IMR-90 (cell line): Measurements from ENCODE around the gene HENMT1. TPM values are rescaled to one million over a fixed set of nuclear protein-coding genes. Genes with fewer than 3 reads are reported as not detected.

Experiments
- ATAC-seq: fragments of 200-7000 bp; cut with Tn5 transposase; 2 replicates; pipeline ENCODE4 v1.9.1; 2020; ENCODE audit warnings: low read depth, mild to moderate bottlenecking, moderate library complexity
- BruUV-seq: library from RNA; stranded (reverse); fragments of 400-500 nt; replicated peaks from 2 replicates; lab custom pipeline; 2021; lab: Mats Ljungman, UMichigan
- CTCF ChIA-PET: fragments of 300-600 bp; formaldehyde crosslinking; extraction: SDS; loops from one replicate; lab custom pipeline; 2021; ENCODE audit warnings: antibody characterized with exemption; lab: Yijun Ruan, JAX
- POLR2A ChIA-PET: fragments of 300-600 bp; sonication (Branson Sonifier 250); formaldehyde crosslinking; loops from one replicate; lab custom pipeline; 2022; ENCODE audit warnings: antibody characterized with exemption; ENCODE audit not compliant: unreplicated experiment; lab: Charles Lee
- DNase-seq: peaks from one replicate; pipeline ENCODE4 v3.0.0; 2013
- H2AFZ ChIP-seq: replicated peaks from 2 replicates; pipeline ENCODE3; 2013; ENCODE audit warnings: low read length, mild to moderate bottlenecking; ENCODE audit not compliant: poor library complexity
- H2AK5ac ChIP-seq: 2 replicates; pipeline ENCODE4 v1.6.1; 2013; ENCODE audit warnings: low read depth, low read length, inconsistent platforms
- H2AK9ac ChIP-seq: replicated peaks from 2 replicates; pipeline ENCODE3; 2013; ENCODE audit warnings: mild to moderate bottlenecking, low read depth, low read length, moderate library complexity; ENCODE audit not compliant: poor library complexity
- H2BK120ac ChIP-seq: 2 replicates; pipeline ENCODE4 v1.6.1; 2013; ENCODE audit warnings: low read depth, low read length, inconsistent platforms
- H2BK15ac ChIP-seq: 3 replicates; pipeline ENCODE4 v1.6.1; 2013; ENCODE audit warnings: low read depth, low read length, inconsistent platforms
- H2BK20ac ChIP-seq: 2 replicates; pipeline ENCODE4 v1.6.1; 2013; ENCODE audit warnings: low read depth, mild to moderate bottlenecking, inconsistent platforms, low read length, moderate library complexity
- H2BK5ac ChIP-seq: 2 replicates; pipeline ENCODE4 v1.6.1; 2013; ENCODE audit warnings: mild to moderate bottlenecking, low read depth, low read length, inconsistent platforms; ENCODE audit not compliant: poor library complexity, severe bottlenecking
- H3K14ac ChIP-seq: replicated peaks from 2 replicates; pipeline ENCODE4 v1.6.1; 2013; ENCODE audit warnings: low read depth, low read length, inconsistent platforms
- H3K18ac ChIP-seq: 2 replicates; pipeline ENCODE4 v1.6.1; 2013; ENCODE audit warnings: low read depth, low read length, control low read depth
- H3K23ac ChIP-seq: 2 replicates; pipeline ENCODE4 v1.6.1; 2013; ENCODE audit warnings: low read depth, low read length, inconsistent platforms
- H3K27ac ChIP-seq: 2 replicates; pipeline ENCODE4 v1.5.1; 2013; ENCODE audit warnings: mild to moderate bottlenecking, control low read depth, low read length; ENCODE audit not compliant: insufficient read depth
- H3K27me3 ChIP-seq: 2 replicates; pipeline ENCODE4 v1.6.1; 2013; ENCODE audit warnings: low read length; ENCODE audit not compliant: control insufficient read depth, insufficient read depth
- H3K36me3 ChIP-seq: 2 replicates; pipeline ENCODE4 v1.6.1; 2013; ENCODE audit warnings: low read length, mixed read lengths; ENCODE audit not compliant: control insufficient read depth, insufficient read depth
- H3K4ac ChIP-seq: 2 replicates; pipeline ENCODE4 v1.6.1; 2013; ENCODE audit warnings: low read depth, low read length, inconsistent platforms
- H3K4me1 ChIP-seq: 2 replicates; pipeline ENCODE4 v1.6.1; 2013; ENCODE audit warnings: low read length, mixed read lengths; ENCODE audit not compliant: control insufficient read depth, insufficient read depth
- H3K4me2 ChIP-seq: 2 replicates; pipeline ENCODE4 v1.6.1; 2013; ENCODE audit warnings: low read depth, mild to moderate bottlenecking, control low read depth, low read length, moderate library complexity
- H3K4me3 ChIP-seq: 2 replicates; pipeline ENCODE4 v1.5.1; 2013; ENCODE audit warnings: low read depth, mild to moderate bottlenecking, control low read depth, low read length, moderate library complexity; ENCODE audit not compliant: insufficient read depth
- H3K56ac ChIP-seq: 2 replicates; pipeline ENCODE4 v1.6.1; 2013; ENCODE audit warnings: low read length, inconsistent platforms; ENCODE audit not compliant: insufficient read depth; ENCODE audit errors: extremely low read depth
- H3K79me1 ChIP-seq, 2 experiments: 2 replicates each; pipeline ENCODE4 v1.6.1; 2013; ENCODE audit warnings: low read length in 2 of 2, inconsistent platforms in 1 of 2, low read depth in 1 of 2
- H3K9ac ChIP-seq: 2 replicates; pipeline ENCODE4 v1.6.1; 2013; ENCODE audit warnings: low read depth, low read length, control low read depth
- H3K9me1 ChIP-seq: 2 replicates; pipeline ENCODE4 v1.6.1; 2013; ENCODE audit warnings: low read length, inconsistent platforms; ENCODE audit not compliant: insufficient read depth
- H3K9me3 ChIP-seq: 2 replicates; pipeline ENCODE4 v1.6.1; 2013; ENCODE audit warnings: low read length; ENCODE audit not compliant: control insufficient read depth, insufficient read depth
- H4K20me1 ChIP-seq: 2 replicates; pipeline ENCODE4 v1.6.1; 2013; ENCODE audit warnings: low read length, inconsistent platforms; ENCODE audit not compliant: insufficient read depth
- H4K5ac ChIP-seq: 2 replicates; pipeline ENCODE4 v1.6.1; 2013; ENCODE audit warnings: mild to moderate bottlenecking, low read depth, low read length, control low read depth
- H4K8ac ChIP-seq, 2 experiments: 2 replicates each; pipeline ENCODE4 v1.6.1; 2013; ENCODE audit warnings: low read depth in 2 of 2, low read length in 2 of 2, control low read depth in 1 of 2, inconsistent platforms in 1 of 2
- H4K91ac ChIP-seq: 2 replicates; pipeline ENCODE4 v1.6.1; 2013; ENCODE audit warnings: low read depth, low read length, inconsistent platforms; ENCODE audit not compliant: insufficient read depth
- RAD21 ChIP-seq: IDR thresholded peaks from 2 replicates; pipeline ENCODE4 v1.6.1; 2012; ENCODE audit warnings: low read length, improper control_type of control experiment
- WGBS, 2 experiments: methylation state at CpG; one replicate each; pipeline versions ENCODE4 v1.1.5 to v1.1.7; 2013; ENCODE audit warnings: missing lambda C conversion rate in 2 of 2; ENCODE audit not compliant: insufficient read length in 1 of 2; ENCODE audit errors: extremely low coverage in 2 of 2; 5-methylcytosine and 5-hydroxymethylcytosine counted together
- dilution Hi-C: fragments of 300-500 bp; cut with HindIII; formaldehyde crosslinking; loops from one replicate; pipeline ENCODE4 v1.14.3; 2018; ENCODE audit warnings: low sequenced_read_pairs; ENCODE audit not compliant: unreplicated experiment
- in situ Hi-C: fragments of 300-500 bp; cut with MboI; formaldehyde crosslinking; loops from 3 replicates; pipeline ENCODE4 v1.14.3; 2019; ENCODE audit warnings: low sequenced_read_pairs, inconsistent platforms, mixed read lengths
- intact Hi-C: fragments of 100-400 bp; cut with micrococcal nuclease; formaldehyde crosslinking; loops from 2 replicates; pipeline ENCODE4 v1.10.0; 2022
- polyA plus RNA-seq, 3 experiments: library from polyadenylated mRNA; depleted of rRNA; stranded (reverse); fragments of >200 nt; gene quantifications; 2 replicates each; pipeline ENCODE4 v1.2.3, GENCODE V29; 2012; ENCODE audit warnings: low replicate concordance in 1 of 3
- total RNA-seq: library from RNA; depleted of rRNA; stranded (reverse); fragments of >200 nt; gene quantifications from 2 replicates; pipeline ENCODE4 v1.2.3, GENCODE V29; 2012
- TF ChIP-seq, protein P1 (sequence below): conservative IDR thresholded peaks from 2 replicates; pipeline ENCODE4 v1.5.1; 2012; ENCODE audit warnings: mild to moderate bottlenecking, low read depth, low read length, improper control_type of control experiment

HENMT1 gene
- total and polyA plus RNA-seq, 2 of the 4 experiments (the other 2 are of a cell fraction): 0.54 to 0.67 TPM

GRCh38 chr1:108664481-108664880, 3.6 kb upstream of the HENMT1 start:
- no peak overlapping the region for H3K56ac ChIP-seq
- no peak overlapping the region for H3K4me3 ChIP-seq
- no peak overlapping the region for H3K4ac ChIP-seq
- dilution Hi-C loops: no loop called here
- H2AFZ ChIP-seq: peak overlapping the region; percentile 36
- H3K9ac ChIP-seq: no peak overlapping the region
- BruUV-seq: no TSS peak
- no peak overlapping the region for H3K23ac ChIP-seq
- no peak overlapping the region for H2BK15ac ChIP-seq
- no peaks in the 10 kb centered on the region for H3K9me3 ChIP-seq
- H2AK5ac ChIP-seq: no peak overlapping the region
- no peaks in the 10 kb centered on the region for H3K36me3 ChIP-seq
- peaks cover 2% of the 10 kb centered on the region; the same call in 1 of the 2 replicates for H3K4me1 ChIP-seq
- CTCF ChIA-PET: no interaction called here
- no peaks in the 10 kb centered on the region for H4K20me1 ChIP-seq
- WGBS, 2 experiments: no CpG with 5 or more reads among the region's 6 CpGs
- H4K8ac ChIP-seq: no peak overlapping the region
- H3K18ac ChIP-seq: no peak overlapping the region
- H3K79me1 ChIP-seq: no peaks in the 10 kb centered on the region
- H4K91ac ChIP-seq: no peak overlapping the region
- no peak overlapping the region for H2BK120ac ChIP-seq
- H3K9me1 ChIP-seq: no peaks in the 10 kb centered on the region
- no peak overlapping the region for H2BK20ac ChIP-seq
- H3K14ac ChIP-seq: no peak overlapping the region
- POLR2A ChIA-PET: no interaction called here
- H3K27ac ChIP-seq: no peak overlapping the region
- H3K27me3 ChIP-seq: no peaks in the 10 kb centered on the region
- DNase-seq (no peak), ATAC-seq (no peak)
- no peak overlapping the region for H3K4me2 ChIP-seq
- H4K5ac ChIP-seq: no peak overlapping the region
- no peak overlapping the region for H2BK5ac ChIP-seq
- TF ChIP-seq, protein P1, sequence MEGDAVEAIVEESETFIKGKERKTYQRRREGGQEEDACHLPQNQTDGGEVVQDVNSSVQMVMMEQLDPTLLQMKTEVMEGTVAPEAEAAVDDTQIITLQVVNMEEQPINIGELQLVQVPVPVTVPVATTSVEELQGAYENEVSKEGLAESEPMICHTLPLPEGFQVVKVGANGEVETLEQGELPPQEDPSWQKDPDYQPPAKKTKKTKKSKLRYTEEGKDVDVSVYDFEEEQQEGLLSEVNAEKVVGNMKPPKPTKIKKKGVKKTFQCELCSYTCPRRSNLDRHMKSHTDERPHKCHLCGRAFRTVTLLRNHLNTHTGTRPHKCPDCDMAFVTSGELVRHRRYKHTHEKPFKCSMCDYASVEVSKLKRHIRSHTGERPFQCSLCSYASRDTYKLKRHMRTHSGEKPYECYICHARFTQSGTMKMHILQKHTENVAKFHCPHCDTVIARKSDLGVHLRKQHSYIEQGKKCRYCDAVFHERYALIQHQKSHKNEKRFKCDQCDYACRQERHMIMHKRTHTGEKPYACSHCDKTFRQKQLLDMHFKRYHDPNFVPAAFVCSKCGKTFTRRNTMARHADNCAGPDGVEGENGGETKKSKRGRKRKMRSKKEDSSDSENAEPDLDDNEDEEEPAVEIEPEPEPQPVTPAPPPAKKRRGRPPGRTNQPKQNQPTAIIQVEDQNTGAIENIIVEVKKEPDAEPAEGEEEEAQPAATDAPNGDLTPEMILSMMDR: no peak
- TF ChIP-seq RAD21: no peak
- in situ Hi-C loops: no loop called here
- no peak overlapping the region for H2AK9ac ChIP-seq
- intact Hi-C loops: no loop called here
